GM04504 (cell line): ENCODE measurements around the gene GSTA2.
"Not testable (repeated sequence)": the region's sequence is repeated elsewhere in the genome, so short reads cannot be mapped to it uniquely, and the experiment has no call there.

Source experiments
- DNase-seq: peaks from one replicate; pipeline ENCODE4 v3.0.0-alpha.2; 2012; ENCODE audit warnings: low read depth

GSTA2 gene

DNA sequence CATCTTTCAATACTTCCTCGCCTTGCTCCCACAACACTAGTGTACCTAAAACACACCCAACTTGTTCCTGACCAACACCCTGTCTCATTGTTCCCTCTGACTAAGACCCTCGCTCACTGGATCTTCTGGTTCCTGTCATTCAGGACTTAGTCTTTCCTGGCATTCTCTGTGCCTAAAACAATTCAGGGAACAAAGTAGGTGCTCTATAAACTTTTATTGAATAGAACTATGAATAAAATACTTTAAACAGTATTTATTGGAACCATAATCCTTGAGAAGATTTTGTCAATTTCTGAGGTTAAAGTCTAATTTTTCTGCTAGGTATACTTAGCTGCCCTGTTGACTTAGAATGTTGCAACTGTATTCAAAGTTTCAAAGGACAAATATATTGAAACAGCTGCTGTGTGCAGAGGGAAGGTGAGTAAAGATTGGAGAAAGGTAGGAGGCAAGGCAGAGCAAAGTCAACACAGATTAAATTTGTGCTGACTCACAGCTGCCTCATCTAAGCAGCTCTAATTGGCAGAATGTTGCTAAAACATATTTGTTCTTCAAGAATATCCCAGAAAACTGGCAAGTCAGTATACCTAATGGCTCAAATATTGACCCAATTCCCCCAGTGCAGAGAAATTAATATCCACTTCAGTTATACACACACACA, 37.6 kb downstream of the GSTA2 start:
- DNase-seq, result no peak

DNA sequence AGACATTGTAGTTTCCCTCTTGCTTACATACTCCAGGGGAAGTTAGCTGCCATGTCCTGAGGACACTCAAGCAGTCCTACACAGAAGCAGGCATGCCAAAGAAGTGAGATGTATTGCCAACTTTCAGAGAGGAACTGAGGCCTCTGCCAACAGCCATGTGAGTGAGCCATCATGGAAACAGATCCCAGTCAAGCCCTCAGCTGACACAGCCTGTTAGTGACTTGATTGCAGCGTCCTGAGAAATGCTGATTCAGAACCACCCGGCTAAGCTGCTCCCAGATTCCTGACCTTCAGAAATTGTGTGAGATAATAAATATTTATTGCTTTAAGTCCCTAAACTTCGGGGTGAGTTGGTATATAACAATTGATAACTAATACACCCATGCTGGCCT, 38.1 kb downstream of the GSTA2 start:
- DNase-seq, result no peak

DNA sequence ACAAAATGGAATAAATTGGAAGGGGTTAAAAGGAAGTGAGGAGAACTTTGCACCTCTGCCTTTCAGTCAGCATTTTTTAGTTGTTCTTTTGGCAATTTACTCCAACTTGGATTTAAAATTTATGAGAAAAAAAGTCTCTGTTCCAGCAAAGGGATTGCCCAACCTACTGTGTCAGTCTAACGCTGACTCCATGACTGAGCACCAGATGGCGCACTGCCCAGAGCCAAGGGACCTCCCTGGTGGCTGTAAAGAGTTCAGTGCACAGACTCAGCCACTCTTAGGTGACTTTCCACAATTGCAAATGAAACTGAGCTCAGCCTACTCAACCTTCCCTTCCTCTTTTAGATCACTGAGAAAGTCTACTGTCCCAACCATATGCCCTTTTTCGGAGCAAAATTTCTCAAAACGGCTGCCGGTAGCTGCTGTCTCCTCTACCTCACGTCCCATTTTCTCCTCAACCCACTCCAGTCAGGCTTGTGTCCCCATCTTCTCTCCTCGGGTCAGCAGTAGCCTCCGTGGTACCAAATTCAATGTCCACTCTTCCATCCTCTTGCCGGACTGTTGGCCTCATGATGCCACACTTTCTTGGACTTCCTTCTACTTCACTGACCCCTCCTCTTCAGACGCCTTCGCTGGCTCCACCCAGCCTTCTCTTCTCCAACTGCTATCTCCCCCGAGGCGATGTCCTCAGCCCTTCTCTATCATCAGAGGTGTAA, 38.7 kb downstream of the GSTA2 start:
- DNase-seq, result peak; percentile 66

DNA sequence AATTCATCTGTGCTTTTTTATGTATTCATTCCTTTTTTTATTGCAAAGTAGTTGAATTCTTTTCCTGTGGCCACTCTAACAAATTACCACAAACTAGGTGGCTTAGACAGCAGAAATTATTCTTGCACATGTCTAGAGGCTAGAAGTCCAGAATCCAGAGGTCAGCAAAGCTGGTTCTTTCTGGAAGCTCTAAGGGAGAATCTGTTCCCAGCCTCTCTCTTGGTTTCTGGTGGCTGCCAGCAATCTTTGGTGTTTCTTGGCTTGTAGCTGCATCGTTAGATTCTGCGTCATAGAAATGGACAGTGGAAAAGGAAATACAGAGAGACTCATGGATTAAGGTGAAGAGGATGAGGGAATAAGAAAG, 39.3 kb downstream of the GSTA2 start:
- DNase-seq, result peak; percentile 83

DNA sequence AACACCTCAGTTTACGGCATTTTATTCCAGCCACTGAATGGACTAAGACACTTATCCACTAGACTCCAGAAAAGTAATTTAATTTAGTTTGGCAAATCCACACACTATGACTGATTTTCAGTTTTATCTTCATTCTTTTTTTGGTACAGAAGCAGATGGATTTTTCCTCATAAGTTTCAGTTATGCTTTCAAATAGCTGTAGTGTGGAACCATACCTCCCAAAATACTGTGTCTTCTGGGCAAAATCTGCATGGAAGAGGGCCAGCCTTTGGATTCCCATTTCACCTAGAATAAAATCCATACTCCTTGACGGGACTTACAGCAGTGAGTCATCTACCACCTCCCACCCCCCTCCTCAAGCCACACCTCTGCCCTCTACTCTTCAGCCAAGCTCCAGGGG, 43.0 kb downstream of the GSTA2 start:
- DNase-seq, result no peak

DNA sequence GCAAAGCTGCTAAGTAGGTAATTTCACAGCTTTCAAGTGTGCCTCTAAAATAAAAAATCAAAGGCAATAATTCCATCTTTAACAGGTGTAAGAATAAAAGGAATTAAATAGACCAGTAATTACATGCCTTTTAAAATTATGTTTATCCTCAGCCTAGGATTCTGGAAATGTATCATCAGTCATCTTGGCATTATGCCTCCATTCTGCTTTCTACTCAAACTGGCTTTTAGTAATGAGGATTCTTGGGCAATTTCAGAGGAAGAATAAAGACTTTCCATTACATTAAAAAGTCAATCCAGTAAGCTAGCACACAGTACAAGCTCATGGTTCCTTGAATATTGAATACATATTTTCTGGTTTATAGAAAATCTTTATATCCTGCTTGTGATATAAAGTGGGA, 44.7 kb downstream of the GSTA2 start:
- no peak for DNase-seq

DNA sequence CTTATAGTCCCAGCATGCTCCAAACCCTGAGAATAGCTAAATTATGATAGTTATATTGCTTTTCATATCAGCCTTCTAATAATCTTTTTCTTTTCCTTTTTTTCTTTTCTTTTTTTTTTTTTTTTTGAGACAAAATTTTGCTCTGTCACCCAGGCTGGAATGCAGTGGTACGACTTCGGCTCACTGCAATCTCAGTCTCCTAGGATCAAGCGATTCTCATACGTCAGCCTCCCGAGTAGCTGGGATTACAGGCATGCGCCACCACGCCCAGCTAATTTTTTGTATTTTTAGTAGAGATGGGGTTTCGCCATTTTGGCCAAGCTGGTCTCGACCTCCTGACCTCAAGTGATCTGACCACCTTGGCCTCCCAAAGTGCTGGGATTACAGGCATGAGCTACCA, 48.5 kb downstream of the GSTA2 start:
- DNase-seq, result not testable (repeated sequence)

DNA sequence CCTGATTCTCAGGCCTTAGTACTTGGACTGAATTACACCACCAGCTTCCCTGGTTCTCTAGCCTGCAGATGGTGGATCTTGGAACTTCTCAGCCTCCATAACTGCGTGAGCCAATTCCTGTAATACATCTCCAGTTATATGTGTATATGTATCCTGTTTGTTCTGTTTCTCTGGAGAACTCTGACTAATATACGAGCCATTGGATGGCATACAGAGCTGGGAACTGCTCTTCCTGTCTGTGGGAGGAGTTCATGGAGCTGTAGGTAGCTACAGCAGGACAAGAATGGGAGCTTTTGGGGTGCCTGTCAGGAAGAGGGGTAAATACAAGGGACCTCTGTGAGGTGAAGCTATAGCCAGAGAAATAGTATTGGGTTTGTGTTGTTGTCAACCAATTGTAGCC, 51.1 kb downstream of the GSTA2 start:
- DNase-seq, result no peak

DNA sequence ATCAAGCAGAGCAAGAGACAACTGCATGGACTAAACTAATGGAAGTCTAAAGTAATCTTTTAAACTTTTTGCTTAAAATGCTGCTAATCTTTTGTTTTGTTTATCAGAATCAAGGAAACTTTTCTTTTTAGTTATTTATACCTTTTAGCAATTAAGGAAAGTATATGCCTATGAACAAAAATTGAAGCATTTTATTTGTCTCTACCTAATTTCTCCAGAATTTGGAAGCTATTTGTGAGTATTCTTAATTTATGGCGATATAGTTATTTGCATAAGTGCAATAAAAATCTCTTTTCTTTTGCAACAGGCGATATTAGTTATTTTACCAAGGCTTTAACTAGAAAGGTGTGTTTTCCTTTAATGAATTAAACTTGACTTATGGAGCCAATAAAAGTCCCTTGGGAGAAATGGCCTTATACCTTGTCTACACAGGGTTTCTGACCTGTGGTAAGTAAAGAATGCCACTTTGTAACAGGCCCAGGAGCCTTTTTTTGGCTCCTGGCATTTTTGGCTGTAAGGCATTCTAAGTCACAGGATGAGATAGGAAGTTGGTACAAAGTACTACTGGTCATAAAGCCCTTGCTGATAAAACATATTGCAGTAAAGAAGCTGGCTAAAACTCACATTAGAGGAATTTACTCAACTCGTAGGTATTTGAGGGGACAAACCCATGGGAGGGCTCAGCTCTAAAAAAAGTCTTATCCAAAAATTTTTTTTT, 55.2 kb downstream of the GSTA2 start:
- DNase-seq, result no peak

DNA sequence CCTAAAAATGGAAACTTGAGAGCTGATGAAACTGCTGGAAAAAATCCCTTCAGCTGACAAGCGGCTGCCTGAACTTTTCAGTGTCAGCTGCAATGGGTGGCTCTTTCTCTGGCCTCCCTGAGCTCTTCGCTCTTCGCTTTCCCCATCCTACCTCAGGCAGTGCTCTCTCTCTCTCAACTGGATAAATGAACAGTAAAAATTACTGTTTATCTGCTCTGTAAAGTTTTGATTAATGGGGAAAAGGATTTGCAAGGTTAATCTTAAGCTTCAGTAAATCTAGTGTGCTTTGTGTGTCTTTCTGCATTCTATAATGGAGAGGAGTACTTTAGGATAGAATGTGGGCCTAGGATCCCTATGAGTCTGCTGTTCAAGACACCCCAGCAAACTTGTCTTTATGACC, 57.3 kb downstream of the GSTA2 start:
- no peak for DNase-seq

DNA sequence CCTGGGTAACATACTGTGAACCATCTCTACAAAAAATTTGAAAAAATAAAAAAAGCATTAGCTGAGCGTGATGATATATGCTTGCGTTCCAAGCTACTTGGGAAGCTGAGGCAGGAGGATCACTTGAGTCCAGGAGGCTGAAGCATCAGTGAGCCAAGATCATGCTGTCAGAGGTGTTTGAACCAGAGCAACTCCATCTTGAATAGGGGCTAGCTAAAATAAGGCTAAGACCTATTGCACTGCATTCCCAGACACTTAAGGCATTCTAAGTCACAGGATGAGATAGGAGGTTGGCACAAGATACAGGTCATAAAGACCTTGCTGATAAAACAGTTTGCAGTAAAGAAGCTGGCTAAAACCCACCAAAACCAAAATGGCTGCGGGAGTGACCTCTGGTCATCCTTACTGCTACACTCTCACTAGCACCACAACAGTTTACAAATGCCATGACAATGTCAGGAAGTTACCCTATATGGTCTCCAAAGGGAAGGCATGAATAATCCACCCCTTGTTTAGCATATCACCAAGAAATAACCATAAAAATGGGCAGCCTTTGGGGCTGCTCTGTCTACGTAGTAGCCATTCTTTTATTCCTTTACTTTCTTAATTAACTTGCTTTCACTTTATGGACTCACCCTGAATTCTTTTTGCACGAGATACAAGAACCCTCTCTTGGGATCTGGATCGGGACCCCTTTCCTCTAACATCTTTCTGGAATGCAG, 58.3 kb downstream of the GSTA2 start:
- not testable (repeated sequence) for DNase-seq

DNA sequence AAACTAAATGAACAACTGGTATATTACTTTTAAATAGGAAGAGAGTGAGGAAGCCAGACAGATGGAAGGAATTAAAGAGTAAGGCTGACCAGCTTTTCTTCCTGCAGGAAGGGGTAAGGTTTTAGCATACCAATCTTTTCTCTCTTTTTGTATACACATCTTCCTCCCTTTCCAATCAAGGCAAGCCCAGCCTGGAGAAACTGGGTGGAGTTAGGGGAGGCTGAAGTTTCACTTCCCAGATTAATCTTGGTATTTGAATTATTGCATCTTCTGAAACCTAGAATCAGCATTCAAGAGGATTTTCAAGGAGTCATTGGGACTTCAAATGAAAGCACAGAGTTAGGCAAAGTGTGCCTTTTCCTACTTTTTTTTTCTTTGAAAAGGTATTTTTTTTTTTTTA, 59.2 kb downstream of the GSTA2 start:
- DNase-seq, result no peak
